Fibroblast of lung (primary cell): Measurements from ENCODE around the gene EEF1A2.

Source experiments
- EZH2 ChIP-seq: IDR thresholded peaks from 2 replicates; pipeline ENCODE4 v1.5.1; 2012; ENCODE audit warnings: low read length, control low read depth, mild to moderate bottlenecking; ENCODE audit errors: missing control alignments
- TF ChIP-seq, protein P1 (sequence below), 2 donors: IDR thresholded peaks in 1 of 2; conservative IDR thresholded peaks in 1 of 2; 1 replicate in 1 of 2; 2 replicates in 1 of 2; pipeline ENCODE4 v1.5.1; 2011 to 2012; ENCODE audit warnings: low read length in 2 of 2, control low read depth in 1 of 2, inconsistent platforms in 1 of 2, low read depth in 1 of 2, mild to moderate bottlenecking in 1 of 2

DNA sequence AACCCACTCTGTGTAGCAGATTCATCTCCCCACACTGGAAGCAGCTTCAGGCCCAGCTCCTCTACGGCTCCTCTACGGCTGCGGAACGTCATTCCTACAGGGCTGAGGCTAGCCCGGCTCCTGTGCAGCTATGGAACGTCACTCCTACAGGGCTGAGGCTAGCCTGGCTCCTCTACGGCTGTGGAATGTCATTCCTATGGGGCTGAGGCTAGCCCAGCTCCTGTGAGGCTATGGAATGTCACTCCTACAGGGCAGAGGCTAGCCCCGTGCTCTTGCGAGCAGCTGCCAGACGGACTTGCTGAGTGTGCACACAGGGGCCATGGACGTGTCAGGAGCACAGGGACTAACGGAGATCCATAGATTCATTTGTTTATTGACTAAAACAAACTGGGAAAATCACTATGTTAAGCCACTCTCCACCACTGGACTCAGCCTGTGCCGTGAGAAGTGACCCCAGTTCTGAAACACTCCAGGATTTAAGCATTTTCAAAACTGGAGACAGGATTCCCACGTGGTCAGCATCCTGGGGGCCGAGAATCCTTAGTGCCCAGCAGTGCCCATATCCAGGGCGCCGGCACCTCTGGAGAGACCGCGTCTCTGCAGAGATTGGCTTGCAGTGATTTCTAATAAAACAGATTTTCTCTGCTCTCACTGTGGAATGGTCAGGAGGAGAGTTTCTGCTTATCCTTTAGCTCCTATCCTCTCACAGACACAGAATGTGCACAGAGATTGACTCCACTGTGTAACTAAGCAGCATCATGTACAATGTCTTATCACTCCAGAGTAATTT, 31.4 kb downstream of the EEF1A2 start:
- TF ChIP-seq EZH2, result no peak
- TF ChIP-seq, protein P1, sequence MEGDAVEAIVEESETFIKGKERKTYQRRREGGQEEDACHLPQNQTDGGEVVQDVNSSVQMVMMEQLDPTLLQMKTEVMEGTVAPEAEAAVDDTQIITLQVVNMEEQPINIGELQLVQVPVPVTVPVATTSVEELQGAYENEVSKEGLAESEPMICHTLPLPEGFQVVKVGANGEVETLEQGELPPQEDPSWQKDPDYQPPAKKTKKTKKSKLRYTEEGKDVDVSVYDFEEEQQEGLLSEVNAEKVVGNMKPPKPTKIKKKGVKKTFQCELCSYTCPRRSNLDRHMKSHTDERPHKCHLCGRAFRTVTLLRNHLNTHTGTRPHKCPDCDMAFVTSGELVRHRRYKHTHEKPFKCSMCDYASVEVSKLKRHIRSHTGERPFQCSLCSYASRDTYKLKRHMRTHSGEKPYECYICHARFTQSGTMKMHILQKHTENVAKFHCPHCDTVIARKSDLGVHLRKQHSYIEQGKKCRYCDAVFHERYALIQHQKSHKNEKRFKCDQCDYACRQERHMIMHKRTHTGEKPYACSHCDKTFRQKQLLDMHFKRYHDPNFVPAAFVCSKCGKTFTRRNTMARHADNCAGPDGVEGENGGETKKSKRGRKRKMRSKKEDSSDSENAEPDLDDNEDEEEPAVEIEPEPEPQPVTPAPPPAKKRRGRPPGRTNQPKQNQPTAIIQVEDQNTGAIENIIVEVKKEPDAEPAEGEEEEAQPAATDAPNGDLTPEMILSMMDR (conservative IDR thresholded peaks at IDR 0.05 in 1 of 2, IDR thresholded peaks at IDR 0.05 in 1 of 2; ENCODE audit: low read depth in 1 of 2, low read length in 2 of 2), result no peak
